ENCODE measurements around the gene DPP4.

DNA sequence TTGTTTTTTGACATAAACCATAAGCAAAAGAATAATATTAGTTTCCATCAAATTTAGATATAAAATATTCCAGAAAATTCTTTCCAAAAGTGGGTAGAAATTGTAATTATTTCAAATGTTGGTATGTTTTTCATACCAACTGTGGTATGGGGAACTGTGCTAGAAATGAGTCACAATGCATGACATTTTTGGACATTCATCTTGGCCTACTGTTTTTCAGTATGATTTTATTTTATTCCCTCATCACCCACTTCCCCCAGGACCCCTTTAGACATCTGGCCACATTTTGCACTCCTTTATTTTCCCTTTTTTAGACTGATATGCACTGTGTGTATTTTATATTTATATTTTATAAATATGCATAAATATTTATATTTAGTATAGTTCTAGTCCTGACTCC lies 97.1 kb downstream of the DPP4 start:
- no peak for TF ChIP-seq POLR2A (IDR thresholded peaks at IDR 0.05)
- TF ChIP-seq, protein P1, sequence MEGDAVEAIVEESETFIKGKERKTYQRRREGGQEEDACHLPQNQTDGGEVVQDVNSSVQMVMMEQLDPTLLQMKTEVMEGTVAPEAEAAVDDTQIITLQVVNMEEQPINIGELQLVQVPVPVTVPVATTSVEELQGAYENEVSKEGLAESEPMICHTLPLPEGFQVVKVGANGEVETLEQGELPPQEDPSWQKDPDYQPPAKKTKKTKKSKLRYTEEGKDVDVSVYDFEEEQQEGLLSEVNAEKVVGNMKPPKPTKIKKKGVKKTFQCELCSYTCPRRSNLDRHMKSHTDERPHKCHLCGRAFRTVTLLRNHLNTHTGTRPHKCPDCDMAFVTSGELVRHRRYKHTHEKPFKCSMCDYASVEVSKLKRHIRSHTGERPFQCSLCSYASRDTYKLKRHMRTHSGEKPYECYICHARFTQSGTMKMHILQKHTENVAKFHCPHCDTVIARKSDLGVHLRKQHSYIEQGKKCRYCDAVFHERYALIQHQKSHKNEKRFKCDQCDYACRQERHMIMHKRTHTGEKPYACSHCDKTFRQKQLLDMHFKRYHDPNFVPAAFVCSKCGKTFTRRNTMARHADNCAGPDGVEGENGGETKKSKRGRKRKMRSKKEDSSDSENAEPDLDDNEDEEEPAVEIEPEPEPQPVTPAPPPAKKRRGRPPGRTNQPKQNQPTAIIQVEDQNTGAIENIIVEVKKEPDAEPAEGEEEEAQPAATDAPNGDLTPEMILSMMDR (IDR thresholded peaks at IDR 0.05) = no peak
